ENCODE measurements around the gene SSTR5.

- TF ChIP-seq CTCF (IDR thresholded peaks at IDR 0.05): no peak
- TF ChIP-seq POLR2A (IDR thresholded peaks at IDR 0.05): no peak
Observed at GRCh38 chr16:1121009-1121408, 48.5 kb downstream of the SSTR5 start.

All from uterus (tissue), 2 donors.